ENCODE data around the gene SLIT1.

DNA sequence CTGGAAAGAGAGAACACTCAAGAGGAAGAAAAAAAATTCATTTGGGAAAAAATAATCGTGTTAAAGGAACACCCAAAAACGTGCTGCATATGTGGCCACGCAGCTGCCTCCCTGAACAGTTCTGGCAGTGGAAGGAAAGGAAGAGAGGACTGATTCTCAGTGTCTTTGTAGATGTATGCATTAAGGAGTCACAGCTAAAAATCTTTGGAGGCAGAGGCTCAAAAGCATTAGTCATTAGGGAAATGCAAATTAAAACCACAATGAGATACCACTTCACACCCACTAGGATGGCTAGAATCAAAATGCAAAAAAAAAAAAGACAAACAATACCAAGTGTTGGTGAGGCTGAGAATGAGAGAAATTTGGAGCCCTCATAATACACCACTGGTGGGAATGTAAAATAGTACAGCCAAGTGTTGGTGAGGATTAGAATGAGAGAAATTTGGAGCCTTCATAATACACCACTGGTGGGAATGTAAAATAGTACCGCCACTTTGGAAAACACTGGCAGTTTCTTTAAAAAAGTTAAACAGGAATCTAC, 134.7 kb downstream of the SLIT1 start:
- TF ChIP-seq, protein P1, sequence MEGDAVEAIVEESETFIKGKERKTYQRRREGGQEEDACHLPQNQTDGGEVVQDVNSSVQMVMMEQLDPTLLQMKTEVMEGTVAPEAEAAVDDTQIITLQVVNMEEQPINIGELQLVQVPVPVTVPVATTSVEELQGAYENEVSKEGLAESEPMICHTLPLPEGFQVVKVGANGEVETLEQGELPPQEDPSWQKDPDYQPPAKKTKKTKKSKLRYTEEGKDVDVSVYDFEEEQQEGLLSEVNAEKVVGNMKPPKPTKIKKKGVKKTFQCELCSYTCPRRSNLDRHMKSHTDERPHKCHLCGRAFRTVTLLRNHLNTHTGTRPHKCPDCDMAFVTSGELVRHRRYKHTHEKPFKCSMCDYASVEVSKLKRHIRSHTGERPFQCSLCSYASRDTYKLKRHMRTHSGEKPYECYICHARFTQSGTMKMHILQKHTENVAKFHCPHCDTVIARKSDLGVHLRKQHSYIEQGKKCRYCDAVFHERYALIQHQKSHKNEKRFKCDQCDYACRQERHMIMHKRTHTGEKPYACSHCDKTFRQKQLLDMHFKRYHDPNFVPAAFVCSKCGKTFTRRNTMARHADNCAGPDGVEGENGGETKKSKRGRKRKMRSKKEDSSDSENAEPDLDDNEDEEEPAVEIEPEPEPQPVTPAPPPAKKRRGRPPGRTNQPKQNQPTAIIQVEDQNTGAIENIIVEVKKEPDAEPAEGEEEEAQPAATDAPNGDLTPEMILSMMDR (IDR thresholded peaks at IDR 0.05; ENCODE audit: insufficient read depth, low read depth, low read length), result no peak
- TF ChIP-seq EZH2 (IDR thresholded peaks at IDR 0.05; ENCODE audit: insufficient read depth, low read length), result no peak
